T-helper 1 cell (primary cell): ENCODE measurements around the gene CAPN2.

ENCODE experiments used
- DNase-seq, 5 donors: peaks; one replicate each; pipeline ENCODE4 v3.0.0-alpha.2; 2012 to 2020

The CAPN2 gene

DNA sequence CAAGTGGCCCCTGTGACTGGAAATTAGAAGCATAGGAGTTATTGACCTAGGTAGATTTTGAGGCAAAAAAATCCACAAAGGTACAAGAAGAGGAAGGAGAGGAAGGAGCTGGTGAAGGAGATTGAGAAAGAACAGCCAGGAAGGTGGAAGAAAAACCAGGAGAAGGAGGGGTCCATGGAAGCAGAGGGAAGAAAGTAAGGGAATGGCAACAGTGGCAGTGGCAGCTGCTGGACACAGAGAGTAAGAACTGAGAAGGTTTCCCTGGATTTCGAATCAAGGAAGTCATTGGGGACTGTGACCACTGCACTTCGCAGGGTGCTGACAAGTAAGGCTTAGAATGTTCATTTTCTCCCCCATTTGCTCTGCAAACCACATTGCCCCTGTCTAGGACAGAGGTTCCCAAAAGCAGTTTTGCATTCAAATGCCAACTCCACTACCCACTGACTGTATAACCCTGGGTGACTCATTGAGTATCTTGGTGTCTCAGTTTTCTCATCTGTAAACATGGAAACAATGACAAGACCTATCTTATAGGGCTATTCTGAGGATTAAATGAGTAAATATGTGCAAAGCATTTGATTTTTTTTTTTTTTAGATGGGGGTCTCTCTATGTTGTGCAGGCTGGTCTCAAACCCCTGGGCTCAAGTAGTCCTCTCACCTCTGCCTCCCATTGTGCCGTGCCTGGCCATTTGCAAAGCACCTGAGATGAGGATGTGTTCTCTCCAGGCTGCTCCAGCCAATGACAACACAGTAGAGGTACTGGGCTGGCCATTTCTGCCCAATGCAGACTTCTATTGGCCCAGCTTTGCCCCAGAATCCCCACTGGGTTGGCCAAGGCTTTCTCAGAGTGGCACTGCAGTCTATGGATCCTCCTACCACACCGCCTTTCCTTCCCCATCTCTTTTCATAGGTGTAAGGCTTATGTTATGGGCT is 9.3 kb upstream of the CAPN2 start:
- DNase-seq, result no peak

DNA sequence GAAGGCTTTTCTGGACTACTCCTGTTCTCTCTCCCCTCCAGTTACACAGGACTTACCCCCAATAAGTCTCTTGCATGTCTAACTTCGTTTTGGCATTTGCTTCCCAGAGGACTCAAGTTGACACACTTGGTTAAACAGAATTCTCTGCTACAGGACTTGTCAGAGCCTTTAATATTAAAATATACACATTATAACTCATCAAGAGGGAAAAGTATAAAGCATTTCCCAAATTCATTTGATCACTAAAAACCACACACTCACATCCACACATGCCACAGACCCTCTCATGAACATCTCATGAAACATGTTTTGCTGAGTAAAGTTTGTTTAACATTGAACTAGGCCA is 8.7 kb upstream of the CAPN2 start:
- no peak for DNase-seq

DNA sequence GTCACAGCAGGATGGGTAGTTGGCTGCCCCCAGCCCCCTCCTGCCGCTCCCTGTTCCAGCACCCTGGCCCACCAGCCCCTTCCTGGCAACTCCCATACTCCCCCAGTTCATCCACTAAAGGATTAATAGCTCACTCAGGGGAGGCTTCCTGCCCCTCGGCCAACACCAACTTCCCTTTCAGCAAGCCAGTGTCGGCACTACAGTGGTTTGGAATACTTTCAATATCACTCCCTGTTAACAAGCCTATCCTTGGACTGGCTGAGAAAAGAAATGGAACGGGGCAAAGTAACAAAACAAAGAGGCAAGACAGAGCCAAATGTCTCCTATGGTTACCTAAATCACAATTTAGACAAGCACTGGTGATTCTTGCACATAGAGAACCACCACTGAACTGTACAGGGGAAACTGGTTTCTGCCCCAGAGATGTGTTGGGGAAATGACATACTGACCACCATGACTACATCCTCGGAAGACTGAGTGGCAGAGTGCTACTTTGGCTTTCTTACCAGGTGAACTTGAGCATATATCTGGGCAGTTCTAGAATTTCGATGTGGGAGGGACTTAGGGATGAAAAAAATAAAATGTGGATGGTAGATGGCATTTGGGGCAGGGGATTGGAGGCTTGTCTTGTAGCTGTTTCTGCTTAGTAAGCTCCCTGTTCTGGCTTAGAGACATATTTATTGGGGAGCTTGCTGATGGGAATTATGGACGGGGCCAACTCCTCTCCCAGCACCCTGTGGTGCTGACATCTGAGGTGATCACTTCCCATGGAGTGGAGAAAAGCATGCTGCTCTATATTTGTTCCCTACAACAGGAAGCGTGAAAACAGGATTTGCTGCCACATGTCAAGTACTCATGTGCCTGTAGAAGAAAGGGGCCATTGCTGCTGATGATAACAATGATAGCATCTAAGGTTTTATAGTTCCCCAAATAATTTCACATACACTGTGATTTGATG is 7.1 kb upstream of the CAPN2 start:
- DNase-seq, result no peak

DNA sequence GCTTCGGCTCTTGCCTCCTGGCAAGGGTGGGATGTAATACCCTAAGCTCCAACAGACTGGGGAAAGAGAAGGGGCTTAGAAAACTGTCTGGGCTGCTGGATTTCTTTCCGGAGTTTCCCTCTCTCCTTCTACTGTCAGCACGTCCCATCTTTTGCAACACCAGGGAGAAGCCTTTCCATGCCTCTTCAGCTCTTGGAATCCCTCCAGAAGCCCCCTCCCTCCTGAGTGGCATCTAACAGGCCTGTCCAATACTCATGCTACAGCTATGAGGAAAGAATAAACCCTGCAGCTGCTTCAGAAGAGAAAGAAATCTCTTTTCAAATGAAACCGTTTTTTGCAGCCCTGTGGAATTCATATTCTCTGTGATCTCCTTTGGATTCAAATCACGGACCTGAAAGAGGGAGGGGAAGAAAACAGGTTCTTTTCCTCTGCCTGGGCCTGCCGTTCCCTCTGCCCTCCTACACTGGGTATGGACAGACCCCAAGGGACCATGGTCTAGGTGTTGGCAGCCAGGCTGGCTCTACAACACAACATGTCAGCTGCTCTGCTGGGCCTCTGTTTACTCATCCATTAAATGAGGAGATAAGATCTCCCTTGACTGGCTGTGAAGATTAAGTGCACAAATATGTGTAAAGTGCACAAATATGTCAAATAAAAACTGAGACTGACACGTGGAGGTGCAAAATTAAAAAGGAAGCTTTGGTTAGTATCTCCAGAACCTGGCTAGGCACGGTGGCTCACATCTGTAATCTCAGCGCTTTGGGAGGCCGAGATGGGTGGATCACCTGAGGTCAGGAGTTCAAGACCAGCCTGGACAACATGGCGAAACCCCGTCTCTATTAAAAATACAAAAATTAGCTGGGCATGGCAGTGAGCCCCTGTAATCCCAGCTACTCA is 6.0 kb upstream of the CAPN2 start:
- DNase-seq, result no peak

DNA sequence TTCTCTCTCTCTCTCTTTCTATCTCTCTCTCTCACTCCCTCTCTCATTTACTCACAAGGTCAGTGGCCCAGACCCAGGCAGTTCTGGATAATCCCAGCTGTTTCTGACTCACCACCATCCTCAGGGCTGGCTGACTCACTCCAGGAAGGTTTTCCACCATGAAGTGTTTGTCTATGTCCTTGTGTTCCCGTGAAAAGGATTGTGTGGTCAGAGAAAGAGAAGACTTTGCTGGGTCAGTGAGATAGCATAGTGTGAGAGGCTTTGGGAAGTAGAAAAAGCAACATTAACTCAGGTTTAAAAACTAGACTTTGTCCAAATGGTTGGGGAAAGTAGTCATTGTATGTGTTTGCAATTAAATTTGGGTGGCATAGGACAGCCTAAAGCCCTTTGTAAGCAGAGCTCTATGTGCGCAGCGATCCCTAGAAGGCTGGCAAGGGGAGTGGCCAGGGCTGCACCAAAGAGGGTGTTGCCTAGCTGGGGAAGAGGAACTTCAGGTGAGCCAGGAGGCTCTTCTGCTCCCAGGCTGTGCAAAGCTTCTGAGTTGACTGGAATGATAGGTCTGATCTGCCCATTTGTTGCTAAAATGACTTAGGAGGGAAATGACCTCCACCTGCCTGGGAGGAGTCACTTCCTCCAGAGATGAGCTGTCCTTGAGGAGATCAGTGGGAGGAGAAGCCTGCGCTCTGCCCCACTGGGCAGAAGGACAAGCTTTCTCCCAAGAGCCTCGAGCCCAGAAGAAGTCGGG is 4.9 kb upstream of the CAPN2 start:
- DNase-seq, result no peak

GRCh38 chr1:223708001-223708359 is 4.4 kb upstream of the CAPN2 start:
- DNase-seq, result no peak

- DNase-seq, result no peak
These were observed 3.6 kb upstream of the CAPN2 start for GRCh38 chr1:223708651-223709268.

DNA sequence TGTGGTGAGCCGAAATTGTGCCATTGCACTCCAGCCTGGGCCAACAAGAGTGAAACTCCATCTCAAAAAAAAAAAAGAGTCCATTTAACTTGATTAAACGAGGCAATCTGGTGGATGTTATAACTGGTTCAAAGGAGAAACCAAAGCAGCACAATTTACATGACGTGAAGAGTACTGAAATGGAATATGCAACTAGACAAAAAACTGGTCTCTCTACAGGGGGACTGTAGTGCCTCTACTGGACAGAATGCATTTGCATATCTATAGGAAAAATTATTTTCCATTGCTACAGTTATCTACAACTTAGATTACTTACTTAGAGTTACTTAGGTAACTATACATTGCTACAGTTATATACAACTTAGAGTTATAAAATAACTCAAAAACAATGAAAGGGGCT is 2.7 kb upstream of the CAPN2 start:
- no peak for DNase-seq

DNA sequence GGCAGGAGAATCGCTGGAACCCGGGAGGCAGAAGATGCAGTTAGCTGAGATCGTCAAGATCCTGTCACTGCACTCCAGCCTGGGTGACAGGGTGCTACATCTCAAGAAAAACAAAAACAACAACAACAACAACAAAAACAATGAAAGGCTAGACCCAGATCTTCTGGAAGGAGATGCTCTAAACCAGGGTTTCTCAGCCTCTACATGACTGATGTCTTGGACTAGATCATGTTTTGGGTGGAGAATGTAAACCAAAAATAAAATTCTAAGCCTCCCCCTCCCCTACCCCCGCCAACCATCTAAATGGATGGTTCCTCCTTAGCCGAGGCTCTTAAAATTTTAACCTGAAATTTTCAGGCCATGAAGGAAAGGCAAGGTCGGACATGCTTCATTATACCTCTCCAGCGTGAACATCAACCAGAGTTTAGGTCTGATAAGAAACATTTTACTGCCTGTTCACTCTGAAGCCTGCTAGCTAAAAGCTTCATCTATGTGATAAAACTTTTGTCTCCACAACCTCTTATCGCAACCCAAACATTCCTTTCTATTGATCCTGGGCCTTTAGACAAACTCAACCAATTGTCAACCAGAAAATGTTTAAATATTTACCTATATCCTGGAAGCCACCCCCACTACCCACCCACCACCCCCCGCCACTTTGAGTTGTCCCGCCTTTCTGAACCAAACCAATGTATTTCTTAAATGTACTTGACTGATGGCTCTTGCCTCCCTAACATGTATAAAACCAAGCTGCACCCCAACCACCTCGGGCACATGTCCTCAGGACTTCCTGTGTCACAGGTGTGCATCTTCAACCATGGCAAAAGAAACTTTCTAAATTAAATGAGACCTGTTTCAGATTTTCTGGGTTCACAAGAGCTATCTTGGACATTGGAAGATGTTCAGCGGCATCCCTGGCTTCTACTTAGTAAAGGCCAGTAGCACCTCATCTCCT is 1.9 kb upstream of the CAPN2 start:
- DNase-seq, result no peak

GRCh38 chr1:223711173-223711572 is 1.2 kb upstream of the CAPN2 start:
- no peak for DNase-seq

DNA sequence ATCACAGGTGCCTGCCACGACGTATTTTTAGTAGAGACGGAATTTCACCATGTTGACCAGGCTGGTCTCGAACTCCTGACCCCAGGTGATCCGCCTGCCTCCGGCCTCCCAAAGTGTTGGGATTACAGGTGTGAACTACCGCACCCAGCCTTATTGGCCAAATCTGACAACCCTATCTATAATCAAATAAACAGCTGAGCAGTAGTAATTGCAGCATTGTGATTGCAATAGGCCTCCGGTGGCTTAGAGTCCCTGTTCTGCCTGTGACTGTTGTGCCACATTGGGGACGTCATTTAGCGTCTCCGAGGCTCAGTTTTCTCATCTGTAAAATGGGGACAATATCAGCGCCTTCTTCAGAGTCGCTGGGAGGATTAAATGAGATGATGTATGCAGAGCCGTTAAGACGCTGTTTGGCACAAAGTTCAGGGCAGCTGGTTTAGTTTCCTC is 569 bp upstream of the CAPN2 start:
- no peak for DNase-seq

DNA sequence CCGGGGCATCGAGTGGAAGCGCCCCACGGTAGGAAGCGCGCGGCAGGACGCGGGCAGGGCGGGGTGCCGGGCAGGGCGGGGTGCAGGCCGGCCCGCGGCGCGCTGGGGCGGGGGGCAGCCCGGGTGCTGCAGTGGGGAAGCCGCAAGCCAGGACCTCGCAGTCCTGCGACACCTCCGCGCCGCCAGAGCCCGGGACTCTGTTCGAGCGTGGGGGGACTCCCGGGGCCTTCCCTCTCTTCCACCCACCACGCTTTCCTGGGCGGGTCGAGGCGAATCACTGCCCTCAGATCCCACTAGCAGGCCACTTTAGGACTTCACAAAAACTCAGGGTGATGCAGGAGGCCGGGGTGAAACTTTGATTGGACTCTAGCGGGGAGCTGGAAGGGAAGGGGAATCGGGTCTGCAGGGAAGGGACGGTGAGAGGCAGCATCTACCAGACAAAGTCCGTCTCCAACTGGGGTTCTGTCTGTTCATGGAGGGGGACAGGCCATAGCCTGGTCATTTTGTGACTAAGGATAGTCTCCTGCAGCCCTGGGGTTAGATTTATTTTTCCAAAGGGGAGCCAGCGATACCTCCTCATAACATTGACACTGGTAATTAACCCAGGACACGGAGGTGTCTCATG is 623 bp downstream of the CAPN2 start:
- peak in 3 of 5 donors; percentile 30 to 48 (median 35) for DNase-seq

GRCh38 chr1:223713546-223714420 is 1.4 kb downstream of the CAPN2 start:
- no peak for DNase-seq

DNA sequence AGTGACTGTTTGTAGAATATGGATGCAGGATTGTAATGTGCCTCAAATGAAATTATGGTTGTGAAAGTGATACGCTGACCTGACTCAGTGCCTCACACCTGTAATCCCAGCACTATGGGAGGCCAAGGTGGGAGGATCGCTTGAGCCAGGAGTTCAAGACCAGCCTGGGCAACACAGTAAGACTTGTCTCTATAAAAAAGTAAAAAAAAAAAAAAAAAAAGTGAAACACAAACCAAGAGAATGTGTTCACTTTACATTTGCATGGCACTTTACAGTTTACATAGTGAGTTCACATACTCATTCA is 2.0 kb downstream of the CAPN2 start:
- no peak for DNase-seq

GRCh38 chr1:223714849-223715603 is 2.7 kb downstream of the CAPN2 start:
- no peak for DNase-seq

DNA sequence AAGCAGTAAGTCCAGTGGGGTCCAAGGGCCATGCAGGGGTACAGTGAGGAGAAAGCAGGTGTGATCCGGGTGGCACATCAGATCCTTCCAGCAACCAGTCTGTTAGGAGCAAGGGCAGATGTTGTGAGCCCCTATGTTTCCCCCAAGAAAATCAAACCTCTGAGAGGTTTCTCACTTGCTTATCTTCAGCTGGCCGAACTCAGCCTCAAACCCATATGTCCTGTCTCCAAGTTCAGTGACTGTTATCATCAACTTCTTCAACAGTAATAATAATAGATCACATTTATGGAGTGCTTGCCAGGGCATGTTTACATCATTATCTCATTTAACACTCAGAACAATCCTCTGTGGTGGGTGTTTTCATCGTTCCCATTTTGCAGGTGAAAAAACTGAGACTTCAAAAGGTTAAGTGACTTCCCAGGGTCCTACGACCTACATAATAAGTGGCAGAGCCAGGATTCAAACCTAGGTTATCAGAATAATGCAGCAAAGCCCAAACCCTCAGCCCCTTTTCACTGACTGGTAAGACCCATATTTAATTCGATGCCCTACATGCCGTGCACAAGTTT is 3.3 kb downstream of the CAPN2 start:
- DNase-seq, result no peak

- DNase-seq, result peak in 4 of 5 donors; percentile 25 to 89 (median 40)
These were observed 4.0 kb downstream of the CAPN2 start for GRCh38 chr1:223716302-223716862.
